GM19023 (cell line): ENCODE results near the gene SUN5.

Experiments used
- ATAC-seq: cut with Tn5 transposase; IDR thresholded peaks from one replicate; pipeline ENCODE4 v1.9.1; 2021; ENCODE audit warnings: mild to moderate bottlenecking, moderate library complexity; ENCODE audit not compliant: unreplicated experiment

SUN5 gene

DNA sequence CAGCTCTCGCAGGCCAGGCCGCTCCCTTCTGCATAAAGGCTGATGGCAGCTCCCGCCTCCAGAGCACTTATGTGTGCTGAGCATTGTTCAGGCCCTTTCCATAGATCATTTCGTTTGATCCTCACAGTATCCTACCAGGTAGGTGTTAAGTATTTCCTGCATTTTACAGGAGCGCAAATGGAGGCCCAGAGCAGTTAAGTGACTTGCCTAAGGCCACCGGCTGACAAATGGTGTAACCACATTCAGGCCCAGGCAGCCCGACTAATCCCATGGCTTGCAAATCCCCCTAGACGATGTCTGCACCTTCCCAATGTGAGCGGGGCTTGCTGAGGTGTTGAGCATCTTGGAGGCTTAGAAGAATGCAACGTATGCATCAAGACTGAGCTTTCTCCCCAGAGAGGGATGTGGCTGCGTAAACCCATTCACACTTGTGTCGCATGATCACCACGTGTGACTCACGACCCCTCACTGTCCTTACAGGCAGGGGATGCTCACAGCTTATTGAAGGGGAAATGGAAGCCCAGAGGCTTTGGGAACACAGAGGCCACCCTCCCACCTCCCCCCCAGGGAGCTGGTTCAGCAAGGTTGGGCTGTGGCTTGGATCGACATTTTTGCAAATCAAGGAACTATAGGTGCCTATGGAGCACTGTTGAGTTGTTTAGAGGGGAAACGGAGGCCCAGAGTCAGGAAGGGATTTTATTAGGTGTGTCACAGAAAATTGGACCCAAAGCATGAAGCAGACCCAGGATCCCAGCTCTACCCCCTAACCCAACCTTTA is 10.3 kb upstream of the SUN5 start:
- no peak for ATAC-seq

DNA sequence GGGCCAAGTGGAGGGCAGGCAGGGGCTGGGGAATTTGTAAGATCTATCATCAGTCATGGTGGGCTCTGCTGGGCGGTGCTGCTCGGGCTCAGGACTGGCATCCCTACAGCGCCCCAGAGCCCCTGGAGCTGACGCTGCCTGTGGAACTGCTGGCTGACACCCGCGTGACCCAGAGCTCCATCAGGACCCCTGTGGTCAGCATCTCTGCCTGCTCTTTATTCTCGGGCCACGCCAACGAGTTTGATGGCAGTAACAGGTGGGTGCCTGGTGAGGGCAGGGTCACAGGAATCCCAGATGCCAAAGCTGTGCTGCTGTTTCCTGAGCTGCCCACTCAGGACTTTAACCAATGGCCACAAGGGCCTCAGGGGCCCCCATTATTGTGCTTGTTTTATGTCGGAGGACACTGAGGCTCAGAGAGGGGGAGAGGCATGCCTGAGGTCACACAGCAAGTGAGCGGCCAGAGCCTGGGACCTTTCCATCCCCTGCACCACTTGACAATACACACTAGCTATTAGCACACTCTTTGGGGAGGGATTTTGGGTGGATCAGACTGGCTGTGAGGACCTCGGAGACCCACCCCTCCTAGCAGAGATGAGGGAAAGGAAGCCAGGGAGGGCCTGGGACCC is 9.6 kb upstream of the SUN5 start:
- ATAC-seq: no peak

GRCh38 chr20:33012327-33013189 is 8.3 kb upstream of the SUN5 start:
- no peak for ATAC-seq

GRCh38 chr20:33010674-33011449 is 6.6 kb upstream of the SUN5 start:
- no peak for ATAC-seq

DNA sequence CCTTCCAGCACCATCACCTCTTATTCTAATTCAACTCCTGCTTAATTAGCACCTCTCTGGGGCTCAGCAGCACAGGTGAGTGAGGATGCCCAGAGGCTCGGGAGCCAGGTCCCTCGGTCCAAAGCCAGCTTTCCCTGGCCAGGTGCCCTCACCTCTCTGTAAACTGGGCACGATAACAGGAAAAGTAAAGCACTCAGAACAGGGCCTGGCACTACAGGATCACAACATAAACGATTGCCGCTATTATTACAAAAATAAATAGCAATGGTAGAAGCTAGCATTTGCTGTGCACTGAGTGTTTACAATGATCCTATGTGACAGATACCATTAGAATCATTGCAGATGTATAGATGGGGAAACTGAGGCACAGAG is 5.9 kb upstream of the SUN5 start:
- ATAC-seq: no peak

GRCh38 chr20:33009214-33010132 is 5.2 kb upstream of the SUN5 start:
- ATAC-seq: no peak

GRCh38 chr20:33008336-33009213 is 4.3 kb upstream of the SUN5 start:
- ATAC-seq: no peak

DNA sequence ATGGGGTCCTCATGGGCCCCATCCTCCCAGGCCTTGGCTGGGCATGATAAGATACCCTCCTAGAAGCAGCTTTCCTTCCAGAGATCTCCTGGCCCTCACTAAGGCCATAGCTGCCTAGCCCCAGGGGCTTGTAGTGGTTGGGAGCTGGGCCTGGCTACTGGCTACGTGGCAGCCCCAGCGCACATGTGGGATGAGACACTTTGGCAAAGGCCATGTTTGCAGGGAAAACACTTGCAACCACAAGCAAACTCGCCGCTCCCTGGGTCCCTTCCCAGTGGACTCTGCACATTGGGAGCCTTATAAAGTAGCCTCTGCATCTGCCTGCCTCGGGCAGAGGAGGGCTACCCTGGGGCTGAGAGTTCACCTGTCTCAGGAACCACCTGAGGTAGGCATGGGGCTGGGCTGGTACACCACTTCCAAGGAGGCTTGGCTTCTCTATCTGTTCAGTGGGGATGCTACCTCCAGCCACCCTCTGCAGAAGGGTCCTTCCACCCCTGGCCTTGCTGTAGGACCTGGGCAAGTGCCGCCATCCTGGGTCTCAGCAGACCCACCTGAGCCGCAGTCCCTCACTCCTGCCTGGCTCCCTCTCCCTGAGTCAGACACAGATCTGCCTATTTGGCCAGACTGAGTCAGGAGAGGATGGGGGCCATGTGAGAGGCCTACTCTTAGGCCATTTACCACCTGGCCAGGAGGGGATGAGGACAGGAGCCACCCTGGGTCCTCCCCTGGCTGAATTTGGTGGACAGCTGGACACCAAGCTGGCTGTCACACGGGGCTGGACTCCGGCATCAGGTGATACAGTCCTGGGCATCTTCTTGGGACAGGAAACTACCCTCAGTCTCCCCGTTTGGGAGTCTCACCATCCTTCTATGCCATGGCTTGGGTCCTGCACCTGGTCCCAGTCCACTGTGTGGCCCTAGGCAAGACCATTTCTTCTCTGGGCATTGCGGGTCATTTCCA is 3.4 kb upstream of the SUN5 start, which contains the start of gene BPIFB2:
TSS of gene BPIFB2 (plus strand) at position 329 of the 960 bp plus-strand sequence. CDS start 871 bp downstream, outside the sequence.
- no peak for ATAC-seq

DNA sequence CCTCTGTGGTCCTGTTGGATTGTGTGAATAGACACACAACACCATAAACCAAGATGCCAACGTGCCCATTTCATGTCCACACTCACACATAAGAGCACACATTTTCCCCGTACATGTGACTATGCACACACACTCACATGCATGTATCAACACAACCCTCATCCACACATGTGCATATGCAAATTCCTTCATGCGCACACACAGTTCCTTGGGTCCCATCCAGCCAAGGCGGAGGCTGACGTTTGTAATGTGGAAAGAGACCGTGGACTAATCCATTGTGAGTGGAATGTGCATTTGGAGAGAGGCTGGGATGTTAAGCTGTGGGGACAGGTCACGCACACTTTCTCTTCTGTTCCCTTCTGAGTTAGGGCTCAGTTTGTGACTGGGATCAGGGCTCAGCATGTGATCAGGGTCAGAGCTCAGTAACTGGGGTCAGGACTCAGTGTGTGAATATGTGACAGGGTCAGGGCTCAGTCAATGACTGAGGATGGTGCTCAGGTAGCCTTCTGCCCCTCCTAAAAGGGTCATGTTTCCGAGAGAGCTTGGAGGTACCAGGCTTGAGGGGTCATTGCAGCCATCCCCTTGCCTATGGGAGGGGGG is 2.6 kb upstream of the SUN5 start:
- no peak for ATAC-seq

GRCh38 chr20:33005908-33006775 is 1.9 kb upstream of the SUN5 start:
- ATAC-seq: no peak

GRCh38 chr20:33005132-33005566 is 916 bp upstream of the SUN5 start:
- ATAC-seq: no peak

- ATAC-seq: no peak
These were observed 2.0 kb downstream of the SUN5 start for GRCh38 chr20:33002087-33002808.

DNA sequence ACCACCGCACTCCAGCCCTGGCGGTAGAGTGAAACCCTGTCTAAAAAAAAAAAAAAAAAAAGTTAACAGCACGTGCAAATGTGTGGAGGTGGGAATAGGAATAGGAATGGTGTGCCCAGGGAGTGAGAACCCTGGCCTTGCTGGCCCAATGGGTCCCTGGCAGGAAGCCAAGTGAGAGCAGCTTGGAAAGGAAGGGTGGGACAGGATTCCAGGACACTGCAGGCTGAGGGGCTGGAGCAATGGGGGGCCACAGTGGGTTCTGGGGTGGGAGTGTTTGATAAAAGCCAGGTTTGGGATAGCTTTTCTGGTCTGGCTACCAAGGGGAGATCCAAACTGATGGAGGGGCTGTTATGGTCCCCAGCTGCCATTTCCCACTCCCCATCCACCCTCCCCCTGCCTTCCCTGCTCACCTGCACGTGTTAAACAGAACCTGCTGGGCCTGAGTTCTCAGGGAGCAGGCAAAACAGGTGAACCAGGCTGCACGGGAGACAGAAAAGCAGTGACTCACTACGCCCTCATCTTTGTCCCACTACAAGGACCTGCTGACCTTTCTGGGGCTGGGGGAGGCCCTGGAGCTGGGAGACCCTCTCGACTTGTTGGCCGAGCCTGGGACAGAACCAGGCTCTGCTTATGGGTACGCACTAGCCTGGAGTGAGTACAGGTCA is 3.3 kb downstream of the SUN5 start:
- ATAC-seq: no peak

GRCh38 chr20:32999603-33000250 is 4.5 kb downstream of the SUN5 start:
- ATAC-seq: no peak

- no peak for ATAC-seq
These were observed 6.8 kb downstream of the SUN5 start for GRCh38 chr20:32997431-32997830.
